Measurements from ENCODE around the gene MDFIC.

The MDFIC gene

GRCh38 chr7:115044224-115044623 lies 122.3 kb downstream of the MDFIC start:
- DNase-seq, result no peak

- no peak for DNase-seq
Observed at GRCh38 chr7:115047958-115048720, 126.2 kb downstream of the MDFIC start.

- DNase-seq, result no peak
Observed at GRCh38 chr7:115052706-115053105, 130.8 kb downstream of the MDFIC start.

GRCh38 chr7:115054478-115055065 lies 132.7 kb downstream of the MDFIC start:
- no peak for DNase-seq

GRCh38 chr7:115056019-115056418 lies 134.1 kb downstream of the MDFIC start:
- no peak for DNase-seq

GRCh38 chr7:115058726-115059125 lies 136.8 kb downstream of the MDFIC start:
- DNase-seq, result no peak

GRCh38 chr7:115059321-115059720 lies 137.4 kb downstream of the MDFIC start:
- DNase-seq, result no peak

- no peak for DNase-seq
Observed at GRCh38 chr7:115060095-115060870, 138.4 kb downstream of the MDFIC start.

- DNase-seq, result no peak
Observed at GRCh38 chr7:115066050-115066449, 144.2 kb downstream of the MDFIC start.

- DNase-seq, result no peak
Observed at GRCh38 chr7:115066634-115067033, 144.7 kb downstream of the MDFIC start.

GRCh38 chr7:115068220-115068619 lies 146.3 kb downstream of the MDFIC start:
- no peak for DNase-seq
